Body of pancreas (tissue), 4 donors: ENCODE data around the gene PDZD8.

Source experiments
- CTCF ChIP-seq, 7 experiments: fragments of 450-650 bp in 4 of 7; fragments of 200-600 bp in 3 of 7; sonication (generic) in 3 of 7; IDR thresholded peaks; one replicate each; pipeline ENCODE4 v1.5.1; 2016 to 2019; ENCODE audit warnings: antibody characterized with exemption in 7 of 7
- POLR2A ChIP-seq, 3 donors: fragments of 450-650 bp; IDR thresholded peaks; one replicate each; pipeline ENCODE4 v1.6.1; 2016; ENCODE audit warnings: antibody characterized with exemption in 3 of 3, mild to moderate bottlenecking in 2 of 3

- TF ChIP-seq CTCF (IDR thresholded peaks at IDR 0.05) (no peak), POLR2A (IDR thresholded peaks at IDR 0.05) (no peak)
These were observed 121.3 kb downstream of the PDZD8 start for GRCh38 chr10:117253908-117254307.
